K562 (cell line): ENCODE results near the gene ERF. TPM values are rescaled to one million over a fixed set of nuclear protein-coding genes. Genes with fewer than 3 reads are reported as not detected.

Experiments
- GATAD2B ChIP-seq: fragments of 450-650 bp; IDR thresholded peaks from 2 replicates; pipeline ENCODE4 v1.6.1; 2017; ENCODE audit warnings: mild to moderate bottlenecking, borderline replicate concordance
- NFRKB ChIP-seq: fragments of 450-650 bp; IDR thresholded peaks from 2 replicates; pipeline ENCODE4 v1.6.1; 2016; ENCODE audit warnings: low read depth
- PHTF2 ChIP-seq: fragments of 250-450 bp; sonication (Bioruptor Pico); IDR thresholded peaks from 2 replicates; pipeline ENCODE4 v1.5.0; 2021; ENCODE audit warnings: mild to moderate bottlenecking
- SAFB ChIP-seq: fragments of 200-400 bp; formaldehyde crosslinking; IDR thresholded peaks from 2 replicates; pipeline ENCODE4 v1.6.1; 2017; ENCODE audit warnings: low read depth, low read length, borderline replicate concordance
- SNIP1 ChIP-seq: fragments of 450-650 bp; IDR thresholded peaks from 2 replicates; pipeline ENCODE4 v1.7.1; 2017; ENCODE audit warnings: low read depth, mild to moderate bottlenecking
- SRSF7 ChIP-seq: fragments of 200-400 bp; formaldehyde crosslinking; optimal IDR thresholded peaks from 2 replicates; pipeline ENCODE3; 2017; ENCODE audit warnings: mild to moderate bottlenecking, low read depth, low read length
- YBX1 ChIP-seq: fragments of 450-650 bp; IDR thresholded peaks from 2 replicates; pipeline ENCODE4 v1.7.1; 2016; ENCODE audit warnings: mild to moderate bottlenecking
- ZC3H8 ChIP-seq: fragments of 450-650 bp; IDR thresholded peaks from 2 replicates; pipeline ENCODE4 v1.6.1; 2017
- ZNF507 ChIP-seq: conservative IDR thresholded peaks from 2 replicates; pipeline ENCODE4 v1.6.1; 2017; ENCODE audit warnings: missing genetic modification characterization, missing compliant biosample characterization
- ZNF696 ChIP-seq: fragments of 250-450 bp; sonication (Bioruptor Pico); conservative IDR thresholded peaks from 2 replicates; pipeline ENCODE4 v1.4.0; 2020; ENCODE audit warnings: mild to moderate bottlenecking, moderate library complexity
- polyA plus RNA-seq, 8 experiments: library from polyadenylated mRNA; depleted of rRNA in 4 of 8; stranded (reverse) in 5 of 8; unstranded in 3 of 8; fragments of >200 nt; fragmentation: Nextera tagmentation in 2 of 8; fragmentation: Illumina TruSeq in 1 of 8; extraction: Ambion mirVana in 2 of 8; extraction: Trizol in 1 of 8; gene quantifications; 2 replicates each; pipeline versions ENCODE4 v1.2.1 to v1.2.3, GENCODE V29; 2011 to 2014; ENCODE audit warnings: inconsistent platforms in 1 of 8, missing spikeins in 1 of 8
- total RNA-seq, 7 experiments: library from RNA; depleted of rRNA in 6 of 7; stranded (reverse); fragments of >200 nt in 6 of 7; fragmentation: Illumina TruSeq in 2 of 7; extraction: Trizol in 2 of 7; gene quantifications; 2 replicates each; pipeline versions ENCODE4 v1.2.1 to v1.2.3, GENCODE V29; 2011 to 2021; ENCODE audit warnings: low replicate concordance in 1 of 7
- TF ChIP-seq, protein P1 (sequence below), 2 experiments: fragments of 450-650 bp in 1 of 2; IDR thresholded peaks; 2 replicates each; pipeline ENCODE4 v1.6.1; 2011 to 2017; ENCODE audit warnings: low read depth in 2 of 2, antibody characterized with exemption in 1 of 2, borderline replicate concordance in 1 of 2, low read length in 1 of 2, mild to moderate bottlenecking in 1 of 2, mixed read lengths in 1 of 2; ENCODE audit not compliant: control insufficient read depth in 1 of 2
- TF ChIP-seq, protein P2 (sequence below): fragments of 450-650 bp; IDR thresholded peaks from 2 replicates; pipeline ENCODE4 v1.6.1; 2017; ENCODE audit warnings: antibody characterized with exemption
- TF ChIP-seq, protein P3 (sequence below), 2 experiments: fragments of 450-650 bp in 1 of 2; sonication (generic) in 1 of 2; formaldehyde crosslinking in 1 of 2; IDR thresholded peaks; 2 replicates each; pipeline versions ENCODE4 v1.7.1 to v1.9.0; 2016 to 2022; ENCODE audit warnings: inconsistent platforms in 1 of 2, mild to moderate bottlenecking in 1 of 2, missing genetic modification reagents in 1 of 2

The ERF gene
- total and polyA plus RNA-seq, 9 of the 15 experiments (the other 6 are each of a cell fraction or from before 2014, with no cell fraction given): 0.03 to 75.4 (median 27.0) TPM

DNA sequence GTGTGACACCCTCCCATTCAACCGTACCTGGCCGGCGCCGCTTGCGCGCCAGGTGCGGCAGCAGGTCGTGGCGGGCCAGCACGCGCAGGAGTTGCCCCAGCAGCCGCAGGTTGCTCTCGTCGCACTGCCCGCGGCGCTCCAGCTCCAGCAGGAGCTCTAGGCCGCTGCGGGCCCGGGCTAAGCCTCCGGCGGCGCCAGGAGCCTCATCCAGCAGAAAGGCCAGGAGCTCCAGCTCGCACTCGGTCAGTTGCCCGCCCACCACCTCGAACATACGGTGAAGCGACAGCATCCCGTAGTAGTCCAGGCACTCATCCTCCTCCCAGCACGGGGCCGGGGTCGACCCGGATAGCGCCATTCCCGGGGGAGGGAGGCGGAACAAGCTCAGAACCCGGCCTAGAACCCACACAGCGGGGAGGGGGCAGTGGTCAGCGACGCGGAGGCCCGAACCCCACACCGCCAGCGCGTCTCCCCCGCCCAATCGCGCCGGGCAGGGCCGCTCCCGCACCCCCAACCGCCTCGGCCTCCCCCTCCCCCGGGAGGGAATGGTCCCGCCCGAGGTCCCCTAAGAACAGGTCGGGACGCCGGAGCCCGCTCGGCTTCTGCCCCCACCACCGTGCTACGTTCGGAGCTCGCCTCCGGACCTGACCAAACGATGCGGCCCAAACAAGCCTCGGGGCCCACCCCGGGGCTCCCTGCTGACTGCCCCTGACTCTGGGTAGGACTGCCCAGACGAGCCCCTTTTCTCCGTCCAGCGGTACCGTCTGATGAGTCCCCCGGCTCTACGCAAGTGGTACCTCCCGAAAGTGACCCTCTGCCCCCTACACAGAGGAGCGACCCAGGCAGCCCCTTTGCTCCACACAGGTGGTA is 38.0 kb downstream of the ERF start (continued):
- TF ChIP-seq, protein P1, sequence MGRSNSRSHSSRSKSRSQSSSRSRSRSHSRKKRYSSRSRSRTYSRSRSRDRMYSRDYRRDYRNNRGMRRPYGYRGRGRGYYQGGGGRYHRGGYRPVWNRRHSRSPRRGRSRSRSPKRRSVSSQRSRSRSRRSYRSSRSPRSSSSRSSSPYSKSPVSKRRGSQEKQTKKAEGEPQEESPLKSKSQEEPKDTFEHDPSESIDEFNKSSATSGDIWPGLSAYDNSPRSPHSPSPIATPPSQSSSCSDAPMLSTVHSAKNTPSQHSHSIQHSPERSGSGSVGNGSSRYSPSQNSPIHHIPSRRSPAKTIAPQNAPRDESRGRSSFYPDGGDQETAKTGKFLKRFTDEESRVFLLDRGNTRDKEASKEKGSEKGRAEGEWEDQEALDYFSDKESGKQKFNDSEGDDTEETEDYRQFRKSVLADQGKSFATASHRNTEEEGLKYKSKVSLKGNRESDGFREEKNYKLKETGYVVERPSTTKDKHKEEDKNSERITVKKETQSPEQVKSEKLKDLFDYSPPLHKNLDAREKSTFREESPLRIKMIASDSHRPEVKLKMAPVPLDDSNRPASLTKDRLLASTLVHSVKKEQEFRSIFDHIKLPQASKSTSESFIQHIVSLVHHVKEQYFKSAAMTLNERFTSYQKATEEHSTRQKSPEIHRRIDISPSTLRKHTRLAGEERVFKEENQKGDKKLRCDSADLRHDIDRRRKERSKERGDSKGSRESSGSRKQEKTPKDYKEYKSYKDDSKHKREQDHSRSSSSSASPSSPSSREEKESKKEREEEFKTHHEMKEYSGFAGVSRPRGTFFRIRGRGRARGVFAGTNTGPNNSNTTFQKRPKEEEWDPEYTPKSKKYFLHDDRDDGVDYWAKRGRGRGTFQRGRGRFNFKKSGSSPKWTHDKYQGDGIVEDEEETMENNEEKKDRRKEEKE (IDR thresholded peaks at IDR 0.05; ENCODE audit: borderline replicate concordance in 1 of 2, control insufficient read depth in 1 of 2, low read depth in 2 of 2, low read length in 1 of 2): peak in 1 of 2 experiments; percentile 75; a peak in 1 of 4 replicates
- no peak for TF ChIP-seq ZNF696 (CRISPR knock-in tag)
- TF ChIP-seq ZC3H8: no peak
- TF ChIP-seq ZNF507 (tag): no peak
- TF ChIP-seq, protein P2, sequence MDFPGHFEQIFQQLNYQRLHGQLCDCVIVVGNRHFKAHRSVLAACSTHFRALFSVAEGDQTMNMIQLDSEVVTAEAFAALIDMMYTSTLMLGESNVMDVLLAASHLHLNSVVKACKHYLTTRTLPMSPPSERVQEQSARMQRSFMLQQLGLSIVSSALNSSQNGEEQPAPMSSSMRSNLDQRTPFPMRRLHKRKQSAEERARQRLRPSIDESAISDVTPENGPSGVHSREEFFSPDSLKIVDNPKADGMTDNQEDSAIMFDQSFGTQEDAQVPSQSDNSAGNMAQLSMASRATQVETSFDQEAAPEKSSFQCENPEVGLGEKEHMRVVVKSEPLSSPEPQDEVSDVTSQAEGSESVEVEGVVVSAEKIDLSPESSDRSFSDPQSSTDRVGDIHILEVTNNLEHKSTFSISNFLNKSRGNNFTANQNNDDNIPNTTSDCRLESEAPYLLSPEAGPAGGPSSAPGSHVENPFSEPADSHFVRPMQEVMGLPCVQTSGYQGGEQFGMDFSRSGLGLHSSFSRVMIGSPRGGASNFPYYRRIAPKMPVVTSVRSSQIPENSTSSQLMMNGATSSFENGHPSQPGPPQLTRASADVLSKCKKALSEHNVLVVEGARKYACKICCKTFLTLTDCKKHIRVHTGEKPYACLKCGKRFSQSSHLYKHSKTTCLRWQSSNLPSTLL: no peak
- TF ChIP-seq, protein P3, sequence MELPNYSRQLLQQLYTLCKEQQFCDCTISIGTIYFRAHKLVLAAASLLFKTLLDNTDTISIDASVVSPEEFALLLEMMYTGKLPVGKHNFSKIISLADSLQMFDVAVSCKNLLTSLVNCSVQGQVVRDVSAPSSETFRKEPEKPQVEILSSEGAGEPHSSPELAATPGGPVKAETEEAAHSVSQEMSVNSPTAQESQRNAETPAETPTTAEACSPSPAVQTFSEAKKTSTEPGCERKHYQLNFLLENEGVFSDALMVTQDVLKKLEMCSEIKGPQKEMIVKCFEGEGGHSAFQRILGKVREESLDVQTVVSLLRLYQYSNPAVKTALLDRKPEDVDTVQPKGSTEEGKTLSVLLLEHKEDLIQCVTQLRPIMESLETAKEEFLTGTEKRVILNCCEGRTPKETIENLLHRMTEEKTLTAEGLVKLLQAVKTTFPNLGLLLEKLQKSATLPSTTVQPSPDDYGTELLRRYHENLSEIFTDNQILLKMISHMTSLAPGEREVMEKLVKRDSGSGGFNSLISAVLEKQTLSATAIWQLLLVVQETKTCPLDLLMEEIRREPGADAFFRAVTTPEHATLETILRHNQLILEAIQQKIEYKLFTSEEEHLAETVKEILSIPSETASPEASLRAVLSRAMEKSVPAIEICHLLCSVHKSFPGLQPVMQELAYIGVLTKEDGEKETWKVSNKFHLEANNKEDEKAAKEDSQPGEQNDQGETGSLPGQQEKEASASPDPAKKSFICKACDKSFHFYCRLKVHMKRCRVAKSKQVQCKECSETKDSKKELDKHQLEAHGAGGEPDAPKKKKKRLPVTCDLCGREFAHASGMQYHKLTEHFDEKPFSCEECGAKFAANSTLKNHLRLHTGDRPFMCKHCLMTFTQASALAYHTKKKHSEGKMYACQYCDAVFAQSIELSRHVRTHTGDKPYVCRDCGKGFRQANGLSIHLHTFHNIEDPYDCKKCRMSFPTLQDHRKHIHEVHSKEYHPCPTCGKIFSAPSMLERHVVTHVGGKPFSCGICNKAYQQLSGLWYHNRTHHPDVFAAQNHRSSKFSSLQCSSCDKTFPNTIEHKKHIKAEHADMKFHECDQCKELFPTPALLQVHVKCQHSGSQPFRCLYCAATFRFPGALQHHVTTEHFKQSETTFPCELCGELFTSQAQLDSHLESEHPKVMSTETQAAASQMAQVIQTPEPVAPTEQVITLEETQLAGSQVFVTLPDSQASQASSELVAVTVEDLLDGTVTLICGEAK (IDR thresholded peaks at IDR 0.05): no peak
- TF ChIP-seq, protein P3 (CRISPR knock-in tag; IDR thresholded peaks at IDR 0.05): no peak
- TF ChIP-seq SAFB: no peak
- TF ChIP-seq NFRKB: no peak
- no peak for TF ChIP-seq SRSF7
- TF ChIP-seq YBX1: no peak
- no peak for TF ChIP-seq GATAD2B
- TF ChIP-seq PHTF2 (CRISPR knock-in tag): peak; percentile 74; the same call in 1 of the 2 replicates
- TF ChIP-seq SNIP1: no peak
